Measurements from ENCODE around the gene FCHO2.

The FCHO2 gene

DNA sequence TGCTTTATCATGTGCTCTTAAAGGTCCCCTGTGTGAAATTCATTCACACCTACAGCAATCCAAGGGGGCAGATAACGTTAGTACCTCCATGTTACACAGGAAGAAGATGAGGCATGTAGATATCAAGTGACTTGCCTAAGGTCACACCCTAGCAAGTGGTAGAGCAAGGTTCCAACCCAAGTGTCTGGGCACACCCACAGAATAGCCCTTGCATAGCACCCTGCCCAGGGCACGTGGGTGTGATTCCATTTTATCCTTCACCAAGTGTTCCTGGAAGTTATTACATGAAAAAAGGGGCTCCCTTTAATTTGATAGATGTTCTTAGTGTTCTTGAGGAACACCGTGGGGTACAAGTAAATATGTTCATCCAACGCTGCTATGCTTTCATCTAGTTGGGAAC lies 169.4 kb downstream of the FCHO2 start:
- peaks cover 0 to 8% (median 7%) of the 10 kb centered on the region in 5 donors for H3K4me1 ChIP-seq (ENCODE audit: control insufficient read depth in 5 of 5, insufficient read depth in 5 of 5, low read length in 5 of 5)
- H3K9me3 ChIP-seq (ENCODE audit: control insufficient read depth in 5 of 5, low read length in 5 of 5): no peaks in the 10 kb centered on the region
- no peak overlapping the region for H3K27ac ChIP-seq (ENCODE audit: low read depth, low read length)
- no peak overlapping the region for H3K4me3 ChIP-seq (ENCODE audit: low read depth in 1 of 5, low read length in 5 of 5)
- H3K27me3 ChIP-seq (ENCODE audit: control insufficient read depth in 5 of 5, insufficient read depth in 4 of 5, low read length in 5 of 5): peaks cover 4 to 31% (median 12%) of the 10 kb centered on the region in 5 donors
- H3K36me3 ChIP-seq (ENCODE audit: control insufficient read depth in 5 of 5, insufficient read depth in 5 of 5, low read length in 5 of 5): no peaks in the 10 kb centered on the region
- H3K9ac ChIP-seq (ENCODE audit: low read length in 5 of 5): no peak overlapping the region

DNA sequence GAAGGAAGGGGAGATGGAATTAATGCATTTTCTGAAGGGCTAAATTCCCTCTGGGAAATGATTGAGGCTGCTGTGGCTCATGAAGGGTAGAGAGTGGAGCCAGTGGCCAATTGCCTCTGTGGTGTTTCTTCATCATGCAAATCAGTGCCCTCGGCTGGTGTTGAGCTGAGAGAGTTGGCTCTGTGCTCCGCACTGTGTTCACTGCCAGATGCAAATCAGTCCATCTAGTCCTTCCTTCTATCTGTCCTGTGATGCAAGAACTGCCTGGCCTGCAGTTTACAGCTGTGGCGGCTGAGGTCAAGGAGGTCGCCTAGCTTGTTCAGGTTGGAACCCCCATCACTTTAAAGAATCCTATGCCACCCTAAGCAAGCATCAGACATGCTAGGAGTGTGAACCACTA lies 170.5 kb downstream of the FCHO2 start:
- H3K4me3 ChIP-seq (ENCODE audit: low read depth in 1 of 5, low read length in 5 of 5): no peak overlapping the region
- H3K27me3 ChIP-seq (ENCODE audit: control insufficient read depth in 5 of 5, insufficient read depth in 4 of 5, low read length in 5 of 5): peaks cover 4 to 26% (median 7%) of the 10 kb centered on the region in 5 donors
- H3K27ac ChIP-seq (ENCODE audit: low read depth, low read length): no peak overlapping the region
- H3K4me1 ChIP-seq (ENCODE audit: control insufficient read depth in 5 of 5, insufficient read depth in 5 of 5, low read length in 5 of 5): peaks cover 0 to 2% (median 0%) of the 10 kb centered on the region in 5 donors
- no peaks in the 10 kb centered on the region for H3K36me3 ChIP-seq (ENCODE audit: control insufficient read depth in 5 of 5, insufficient read depth in 5 of 5, low read length in 5 of 5)
- H3K9me3 ChIP-seq (ENCODE audit: control insufficient read depth in 5 of 5, low read length in 5 of 5): no peaks in the 10 kb centered on the region
- H3K9ac ChIP-seq (ENCODE audit: low read length in 5 of 5): no peak overlapping the region

DNA sequence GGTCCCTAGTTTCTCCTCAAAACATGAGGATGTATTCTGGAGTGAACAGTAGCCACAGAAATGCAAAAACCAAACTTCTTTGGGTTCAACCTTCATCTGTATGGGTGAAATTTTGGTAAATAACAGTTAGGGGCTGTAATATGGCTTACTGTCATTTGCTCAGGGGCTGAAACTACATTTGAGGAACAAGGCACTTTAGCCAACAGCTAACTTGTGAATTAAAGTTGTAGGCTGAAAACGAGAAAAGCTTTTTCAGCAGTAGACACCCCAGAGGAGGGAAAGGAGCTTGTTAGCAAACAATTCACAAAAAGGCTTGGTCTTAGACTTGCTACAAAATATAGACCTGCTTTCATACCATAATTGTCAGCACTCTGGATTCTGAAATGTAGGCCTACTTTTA lies 171.1 kb downstream of the FCHO2 start:
- no peak overlapping the region for H3K27ac ChIP-seq (ENCODE audit: low read depth, low read length)
- H3K27me3 ChIP-seq (ENCODE audit: control insufficient read depth in 5 of 5, insufficient read depth in 4 of 5, low read length in 5 of 5): peaks cover 3 to 22% (median 7%) of the 10 kb centered on the region in 5 donors
- no peak overlapping the region for H3K4me3 ChIP-seq (ENCODE audit: low read depth in 1 of 5, low read length in 5 of 5)
- H3K9me3 ChIP-seq (ENCODE audit: control insufficient read depth in 5 of 5, low read length in 5 of 5): no peaks in the 10 kb centered on the region
- no peaks in the 10 kb centered on the region for H3K36me3 ChIP-seq (ENCODE audit: control insufficient read depth in 5 of 5, insufficient read depth in 5 of 5, low read length in 5 of 5)
- H3K9ac ChIP-seq (ENCODE audit: low read length in 5 of 5): no peak overlapping the region
- H3K4me1 ChIP-seq (ENCODE audit: control insufficient read depth in 5 of 5, insufficient read depth in 5 of 5, low read length in 5 of 5): peaks cover 0 to 2% (median 0%) of the 10 kb centered on the region in 5 donors

DNA sequence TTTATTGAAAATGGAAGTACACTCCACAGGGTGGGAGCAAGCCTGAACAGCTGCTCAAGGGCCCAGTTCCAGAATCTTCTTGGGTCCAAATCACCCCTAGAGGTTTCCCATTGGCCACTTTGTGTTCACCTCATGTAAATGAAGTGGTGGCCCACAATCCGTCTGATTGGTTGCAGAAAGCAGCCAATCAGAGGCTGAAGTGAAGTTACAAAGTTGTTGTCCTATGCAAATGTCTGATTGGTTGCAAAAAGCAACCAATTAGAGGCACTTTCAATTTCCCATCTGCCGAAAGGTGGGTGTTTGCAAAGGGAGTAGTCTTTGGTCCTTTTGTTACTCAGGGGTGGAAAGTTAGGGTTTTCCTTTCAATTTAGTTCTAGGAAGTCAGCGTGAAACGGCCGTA lies 173.3 kb downstream of the FCHO2 start:
- H3K4me1 ChIP-seq (ENCODE audit: control insufficient read depth in 5 of 5, insufficient read depth in 5 of 5, low read length in 5 of 5): no peaks in the 10 kb centered on the region
- H3K36me3 ChIP-seq (ENCODE audit: control insufficient read depth in 5 of 5, insufficient read depth in 5 of 5, low read length in 5 of 5): no peaks in the 10 kb centered on the region
- H3K27ac ChIP-seq (ENCODE audit: low read depth, low read length): no peak overlapping the region
- H3K27me3 ChIP-seq (ENCODE audit: control insufficient read depth in 5 of 5, insufficient read depth in 4 of 5, low read length in 5 of 5): peaks cover 0 to 10% (median 0%) of the 10 kb centered on the region in 5 donors
- no peak overlapping the region for H3K9ac ChIP-seq (ENCODE audit: low read length in 5 of 5)
- no peaks in the 10 kb centered on the region for H3K9me3 ChIP-seq (ENCODE audit: control insufficient read depth in 5 of 5, low read length in 5 of 5)
- no peak overlapping the region for H3K4me3 ChIP-seq (ENCODE audit: low read depth in 1 of 5, low read length in 5 of 5)

DNA sequence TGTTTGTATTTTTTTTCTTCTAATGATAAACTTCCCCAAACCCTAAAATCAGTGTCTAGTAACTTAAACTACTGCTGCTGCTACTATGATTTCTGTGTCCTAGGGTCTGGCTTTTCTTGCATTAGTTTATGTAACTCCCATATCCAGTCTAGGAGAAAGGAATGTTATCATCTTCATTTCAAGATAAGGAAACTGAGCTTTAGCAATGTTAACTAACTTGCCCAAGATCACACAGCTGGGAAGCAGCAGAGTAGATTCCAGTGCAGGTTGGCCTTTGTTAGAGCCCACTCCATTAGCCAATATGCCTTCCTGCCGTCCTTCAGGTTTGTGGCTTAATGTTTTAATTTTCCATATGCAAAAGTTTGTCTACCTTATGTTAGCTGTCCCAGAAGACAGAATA lies 175.0 kb downstream of the FCHO2 start:
- H3K4me1 ChIP-seq (ENCODE audit: control insufficient read depth in 5 of 5, insufficient read depth in 5 of 5, low read length in 5 of 5): no peaks in the 10 kb centered on the region
- no peaks in the 10 kb centered on the region for H3K9me3 ChIP-seq (ENCODE audit: control insufficient read depth in 5 of 5, low read length in 5 of 5)

DNA sequence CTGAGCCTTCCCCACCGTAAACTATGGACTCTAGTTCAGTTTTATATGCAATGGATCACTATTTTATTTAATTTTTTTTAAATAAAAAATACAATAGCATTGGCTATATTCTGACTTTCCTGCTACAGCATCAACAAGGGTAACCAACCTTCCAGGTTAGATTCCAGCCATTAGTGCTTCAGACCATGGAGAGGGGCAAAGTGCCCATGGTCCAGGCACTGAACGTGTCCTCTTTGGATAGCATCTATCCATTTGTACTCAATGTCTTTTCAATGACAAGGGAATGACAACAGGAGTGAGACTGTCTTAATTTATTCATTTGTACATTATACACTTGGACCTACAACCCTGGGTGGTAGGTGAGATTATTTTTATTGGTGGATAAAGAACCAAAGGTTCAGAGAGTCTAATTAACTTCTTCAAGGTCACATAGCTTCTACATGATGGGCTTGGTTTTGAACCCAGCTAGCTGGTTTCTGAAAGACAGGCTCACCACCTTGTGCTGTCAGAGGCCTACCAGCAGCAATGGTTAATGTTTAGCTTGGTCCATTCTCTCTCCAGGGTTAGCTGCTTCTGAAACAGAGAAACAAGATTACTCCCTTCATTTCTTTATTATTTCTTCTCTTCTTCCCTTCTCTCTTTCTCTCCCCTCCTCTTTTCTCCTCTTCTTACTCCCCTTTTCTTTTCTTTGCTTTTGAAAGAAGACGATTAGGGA lies 176.0 kb downstream of the FCHO2 start:
- H3K4me3 ChIP-seq (ENCODE audit: low read depth in 1 of 5, low read length in 5 of 5): no peak overlapping the region
- H3K4me1 ChIP-seq (ENCODE audit: control insufficient read depth in 5 of 5, insufficient read depth in 5 of 5, low read length in 5 of 5): peaks cover 0 to 6% (median 0%) of the 10 kb centered on the region in 5 donors
- no peaks in the 10 kb centered on the region for H3K9me3 ChIP-seq (ENCODE audit: control insufficient read depth in 5 of 5, low read length in 5 of 5)
- no peak overlapping the region for H3K27ac ChIP-seq (ENCODE audit: low read depth, low read length)
- H3K27me3 ChIP-seq (ENCODE audit: control insufficient read depth in 5 of 5, insufficient read depth in 4 of 5, low read length in 5 of 5): peaks cover 5 to 23% (median 9%) of the 10 kb centered on the region in 5 donors
- H3K9ac ChIP-seq (ENCODE audit: low read length in 5 of 5): no peak overlapping the region
- no peaks in the 10 kb centered on the region for H3K36me3 ChIP-seq (ENCODE audit: control insufficient read depth in 5 of 5, insufficient read depth in 5 of 5, low read length in 5 of 5)

More for the DNA sequence above, 175.0 kb downstream of the FCHO2 start:
- Histone ChIP-seq H3K4me3 (ENCODE audit: low read depth in 1 of 5, low read length in 5 of 5) (no peak overlapping the region), H3K27me3 (ENCODE audit: control insufficient read depth in 5 of 5, insufficient read depth in 4 of 5, low read length in 5 of 5) (peaks cover 0 to 12% (median 5%) of the 10 kb centered on the region in 5 donors), H3K27ac (ENCODE audit: low read depth, low read length) (no peak overlapping the region), H3K36me3 (ENCODE audit: control insufficient read depth in 5 of 5, insufficient read depth in 5 of 5, low read length in 5 of 5) (no peaks in the 10 kb centered on the region), H3K9ac (ENCODE audit: low read length in 5 of 5) (no peak overlapping the region)

DNA sequence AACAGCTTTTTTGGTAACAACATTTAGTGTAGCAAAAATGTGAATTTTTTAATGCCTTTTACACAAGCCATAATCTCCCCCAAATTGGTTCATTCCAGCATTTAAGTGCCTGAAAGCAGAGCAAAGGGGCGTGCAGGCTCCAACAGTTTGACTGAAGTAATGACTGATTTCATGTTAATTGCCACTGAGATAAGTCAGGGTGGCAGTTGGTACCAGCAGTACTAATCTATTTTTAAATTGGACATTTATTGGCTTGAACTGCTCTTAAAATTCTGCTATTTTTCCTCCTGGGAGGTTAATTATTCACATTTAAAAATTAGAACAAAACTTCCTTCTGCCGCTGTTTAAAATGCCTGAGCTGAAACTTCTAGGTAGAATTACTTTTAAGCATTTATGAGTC lies 176.9 kb downstream of the FCHO2 start:
- Histone ChIP-seq H3K4me1 (ENCODE audit: control insufficient read depth in 5 of 5, insufficient read depth in 5 of 5, low read length in 5 of 5) (peaks cover 0 to 6% (median 0%) of the 10 kb centered on the region in 5 donors), H3K36me3 (ENCODE audit: control insufficient read depth in 5 of 5, insufficient read depth in 5 of 5, low read length in 5 of 5) (no peaks in the 10 kb centered on the region), H3K4me3 (ENCODE audit: low read depth in 1 of 5, low read length in 5 of 5) (no peak overlapping the region), H3K9me3 (ENCODE audit: control insufficient read depth in 5 of 5, low read length in 5 of 5) (no peaks in the 10 kb centered on the region), H3K27me3 (ENCODE audit: control insufficient read depth in 5 of 5, insufficient read depth in 4 of 5, low read length in 5 of 5) (peaks cover 10 to 29% (median 13%) of the 10 kb centered on the region in 5 donors), H3K9ac (ENCODE audit: low read length in 5 of 5) (no peak overlapping the region), H3K27ac (ENCODE audit: low read depth, low read length) (no peak overlapping the region)

DNA sequence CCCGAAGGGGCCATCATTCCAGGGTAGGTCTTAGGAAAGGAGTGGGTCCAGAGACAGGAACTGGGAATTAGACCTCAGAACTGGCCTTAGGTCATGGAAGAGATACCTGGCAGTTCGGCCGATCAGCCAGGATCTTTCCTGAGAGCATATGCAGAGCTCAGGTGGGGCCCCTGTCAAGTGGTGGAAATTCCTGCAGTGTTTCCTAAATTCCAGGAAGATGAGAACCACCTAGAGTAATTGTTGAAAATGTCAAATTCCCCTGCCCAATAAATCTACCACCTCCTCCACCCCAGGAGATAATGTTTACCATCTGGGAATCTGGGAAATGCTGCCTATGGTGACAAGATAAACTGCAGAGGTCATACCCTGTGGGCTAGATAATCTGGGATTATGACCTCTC lies 179.2 kb downstream of the FCHO2 start:
- H3K9me3 ChIP-seq (ENCODE audit: control insufficient read depth in 5 of 5, low read length in 5 of 5): no peaks in the 10 kb centered on the region
- H3K36me3 ChIP-seq (ENCODE audit: control insufficient read depth in 5 of 5, insufficient read depth in 5 of 5, low read length in 5 of 5): no peaks in the 10 kb centered on the region
- H3K4me3 ChIP-seq (ENCODE audit: low read depth in 1 of 5, low read length in 5 of 5): no peak overlapping the region
- H3K27me3 ChIP-seq (ENCODE audit: control insufficient read depth in 5 of 5, insufficient read depth in 4 of 5, low read length in 5 of 5): peaks cover 12 to 29% (median 19%) of the 10 kb centered on the region in 5 donors
- no peak overlapping the region for H3K9ac ChIP-seq (ENCODE audit: low read length in 5 of 5)
- no peak overlapping the region for H3K27ac ChIP-seq (ENCODE audit: low read depth, low read length)
- H3K4me1 ChIP-seq (ENCODE audit: control insufficient read depth in 5 of 5, insufficient read depth in 5 of 5, low read length in 5 of 5): peaks cover 0 to 6% (median 0%) of the 10 kb centered on the region in 5 donors

DNA sequence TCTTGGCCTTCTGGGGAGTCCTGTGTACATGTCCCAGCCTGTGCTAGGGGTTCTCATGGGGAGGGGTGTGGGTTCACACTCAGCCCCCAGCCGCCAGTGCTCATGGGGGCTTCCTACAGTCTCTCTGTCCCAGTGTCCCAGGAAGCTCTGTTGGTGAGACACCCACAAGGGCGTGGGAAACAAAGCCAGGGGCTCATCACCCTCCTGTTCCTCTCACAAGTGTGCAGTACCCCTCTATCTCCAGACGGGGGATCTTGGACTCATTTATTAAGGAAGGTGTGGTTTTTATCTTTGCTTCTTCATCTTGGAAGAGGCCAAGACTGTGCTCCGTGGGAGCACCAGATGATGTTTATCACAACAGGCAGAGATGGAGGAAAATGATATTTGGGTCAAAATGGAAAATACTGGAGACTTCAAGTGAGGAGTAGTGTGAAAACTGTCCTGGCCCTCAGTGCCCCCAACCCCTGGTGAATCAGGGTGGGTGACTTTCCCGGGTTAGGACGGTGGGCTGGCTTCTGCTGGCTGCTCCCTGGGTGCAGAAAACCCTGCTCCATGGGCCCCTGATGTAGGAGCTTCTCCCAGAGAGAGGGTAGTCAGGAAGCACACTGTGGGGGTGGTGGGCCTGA lies 179.7 kb downstream of the FCHO2 start:
- Histone ChIP-seq H3K9me3 (ENCODE audit: control insufficient read depth in 5 of 5, low read length in 5 of 5) (no peaks in the 10 kb centered on the region), H3K4me3 (ENCODE audit: low read depth in 1 of 5, low read length in 5 of 5) (no peak overlapping the region), H3K4me1 (ENCODE audit: control insufficient read depth in 5 of 5, insufficient read depth in 5 of 5, low read length in 5 of 5) (peaks cover 0 to 6% (median 0%) of the 10 kb centered on the region in 5 donors), H3K36me3 (ENCODE audit: control insufficient read depth in 5 of 5, insufficient read depth in 5 of 5, low read length in 5 of 5) (no peaks in the 10 kb centered on the region), H3K9ac (ENCODE audit: low read length in 5 of 5) (no peak overlapping the region), H3K27me3 (ENCODE audit: control insufficient read depth in 5 of 5, insufficient read depth in 4 of 5, low read length in 5 of 5) (peaks cover 12 to 25% (median 19%) of the 10 kb centered on the region in 5 donors), H3K27ac (ENCODE audit: low read depth, low read length) (no peak overlapping the region)

DNA sequence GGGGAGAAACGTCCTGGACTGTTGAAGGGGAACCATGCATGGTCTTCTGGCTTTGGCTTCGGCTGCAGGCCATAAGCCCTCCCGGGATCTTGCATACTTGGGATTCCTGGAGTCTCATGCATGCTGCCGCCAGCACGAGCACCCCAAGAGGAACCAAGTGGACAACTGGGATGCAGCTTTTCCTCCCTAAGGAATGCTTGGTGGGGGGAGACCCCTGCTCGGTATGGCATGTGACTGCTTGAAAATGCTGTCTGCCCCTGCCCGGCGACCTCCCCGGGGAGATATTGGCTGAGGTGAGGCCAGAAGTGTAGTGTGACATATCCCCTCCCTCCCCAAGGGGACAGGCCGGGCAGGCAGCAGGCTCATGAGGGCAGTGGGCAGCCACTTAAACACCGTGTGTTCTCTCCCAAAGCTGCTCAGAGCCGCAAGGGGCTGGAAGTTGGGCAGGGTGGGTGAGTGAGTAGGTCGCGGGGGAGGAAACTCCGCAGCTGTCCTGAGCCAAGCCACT lies 180.3 kb downstream of the FCHO2 start:
- no peak overlapping the region for H3K27ac ChIP-seq (ENCODE audit: low read depth, low read length)

More for the DNA sequence above, 180.3 kb downstream of the FCHO2 start:
- Histone ChIP-seq H3K36me3 (ENCODE audit: control insufficient read depth in 5 of 5, insufficient read depth in 5 of 5, low read length in 5 of 5) (no peaks in the 10 kb centered on the region), H3K9ac (ENCODE audit: low read length in 5 of 5) (no peak overlapping the region), H3K4me1 (ENCODE audit: control insufficient read depth in 5 of 5, insufficient read depth in 5 of 5, low read length in 5 of 5) (peaks cover 0 to 6% (median 0%) of the 10 kb centered on the region in 5 donors), H3K4me3 (ENCODE audit: low read depth in 1 of 5, low read length in 5 of 5) (no peak overlapping the region), H3K27me3 (ENCODE audit: control insufficient read depth in 5 of 5, insufficient read depth in 4 of 5, low read length in 5 of 5) (peaks cover 12 to 25% (median 19%) of the 10 kb centered on the region in 5 donors), H3K9me3 (ENCODE audit: control insufficient read depth in 5 of 5, low read length in 5 of 5) (no peaks in the 10 kb centered on the region)

All from subcutaneous abdominal adipose tissue (tissue), 5 donors.